ENCODE measurements around the gene TNIP1.

GRCh38 chr5:151094852-151095245 is 14.0 kb upstream of the TNIP1 start:
- TF ChIP-seq CTCF (IDR thresholded peaks at IDR 0.05; ENCODE audit: poor library complexity) (no peak), EZH2 (IDR thresholded peaks at IDR 0.05; ENCODE audit: borderline replicate concordance) (no peak), EZH2phosphoT487 (IDR thresholded peaks at IDR 0.05; ENCODE audit: low read depth, severe bottlenecking, unreplicated experiment) (no peak)
